ENCODE results near the gene PFKM.
"Not testable (repeated sequence)": the region's sequence is repeated elsewhere in the genome, so short reads cannot be mapped to it uniquely, and the experiment has no call there.

Gene PFKM

GRCh38 chr12:48119078-48119833 is at the start of gene PFKM:
TSS of gene PFKM (plus strand) at chr12:48119364. CDS start at chr12:48122775, 3,411 bp downstream.
- DNase-seq, result peak; percentile 98

GRCh38 chr12:48070033-48070432 is 49.1 kb upstream of the PFKM start:
- DNase-seq, result no peak

- no peak for DNase-seq
Measured at GRCh38 chr12:48070731-48071130, 48.4 kb upstream of the PFKM start.

- no peak for DNase-seq
Measured at GRCh38 chr12:48071808-48072207, 47.4 kb upstream of the PFKM start.

- DNase-seq, result no peak
Measured at GRCh38 chr12:48072266-48072665, 46.9 kb upstream of the PFKM start.

GRCh38 chr12:48074266-48074665 is 44.9 kb upstream of the PFKM start:
- no peak for DNase-seq

- DNase-seq, result no peak
Measured at GRCh38 chr12:48075832-48076231, 43.3 kb upstream of the PFKM start.

GRCh38 chr12:48077111-48077510 is 42.1 kb upstream of the PFKM start:
- no peak for DNase-seq

- no peak for DNase-seq
Measured at GRCh38 chr12:48078901-48079300, 40.3 kb upstream of the PFKM start.

- DNase-seq, result no peak
Measured at GRCh38 chr12:48080285-48080684, 38.9 kb upstream of the PFKM start.

- DNase-seq, result no peak
Measured at GRCh38 chr12:48080821-48081220, 38.3 kb upstream of the PFKM start.

GRCh38 chr12:48084066-48084465 is 35.1 kb upstream of the PFKM start:
- DNase-seq, result no peak

GRCh38 chr12:48084841-48085460 is 34.2 kb upstream of the PFKM start:
- DNase-seq, result no peak

- no peak for DNase-seq
Measured at GRCh38 chr12:48086327-48086726, 32.8 kb upstream of the PFKM start.

- no peak for DNase-seq
Measured at GRCh38 chr12:48092611-48093010, 26.6 kb upstream of the PFKM start.

- no peak for DNase-seq
Measured at GRCh38 chr12:48104531-48104930, 14.6 kb upstream of the PFKM start.

GRCh38 chr12:48105321-48105866 is 13.8 kb upstream of the PFKM start:
- DNase-seq, result no peak

GRCh38 chr12:48105867-48106680 is 13.1 kb upstream of the PFKM start, which contains the start of gene SENP1:
TSS of gene SENP1 (minus strand) at chr12:48106079. CDS start at chr12:48101472, 4,607 bp downstream.
- DNase-seq, result peak; percentile 95

GRCh38 chr12:48106681-48107613 is 12.2 kb upstream of the PFKM start:
- DNase-seq, result no peak

- DNase-seq, result no peak
Measured at GRCh38 chr12:48109424-48109823, 9.7 kb upstream of the PFKM start.

- DNase-seq, result peak; percentile 85
Measured at GRCh38 chr12:48110691-48111311, 8.4 kb upstream of the PFKM start.

GRCh38 chr12:48111312-48111693 is 7.9 kb upstream of the PFKM start:
- DNase-seq, result not testable (repeated sequence)

All from islet precursor cell (in vitro differentiated cells).